Natural killer cell (primary cell): ENCODE results near the gene PRXL2B. TPM values are rescaled to one million over a fixed set of nuclear protein-coding genes. Genes with fewer than 3 reads are reported as not detected.

Experiments used
- ATAC-seq, 3 donors: fragments of 150-1000 bp in 2 of 3; fragments of 200-7000 bp in 1 of 3; cut with Tn5 transposase; 1 replicate in 1 of 3; 2 replicates in 2 of 3; pipeline ENCODE4 v1.10.0; 2021; ENCODE audit warnings: mild to moderate bottlenecking in 2 of 3, moderate library complexity in 2 of 3
- DNase-seq, 2 donors: peaks; one replicate each; pipeline versions ENCODE4 v3.0.0 to v3.0.0-alpha.2; 2013 to 2021; ENCODE audit warnings: mixed read lengths in 1 of 2
- H3K27ac ChIP-seq: one replicate; pipeline ENCODE4 v1.5.1; 2013; ENCODE audit warnings: mild to moderate bottlenecking, low read length
- H3K27me3 ChIP-seq: one replicate; pipeline ENCODE4 v1.6.1; 2013; ENCODE audit warnings: low read length; ENCODE audit not compliant: control insufficient read depth, insufficient read depth
- H3K36me3 ChIP-seq: one replicate; pipeline ENCODE4 v1.6.1; 2013; ENCODE audit warnings: low read length; ENCODE audit not compliant: control insufficient read depth, insufficient read depth
- H3K4me1 ChIP-seq: one replicate; pipeline ENCODE4 v1.6.1; 2013; ENCODE audit warnings: low read length; ENCODE audit not compliant: control insufficient read depth, insufficient read depth
- H3K4me3 ChIP-seq: one replicate; pipeline ENCODE4 v1.5.1; 2013; ENCODE audit warnings: low read length
- H3K9me3 ChIP-seq: one replicate; pipeline ENCODE4 v1.6.1; 2013; ENCODE audit warnings: low read length; ENCODE audit not compliant: control insufficient read depth, insufficient read depth
- H3K27ac Mint-ChIP-seq, 2 donors: one replicate each; pipeline ENCODE4 v1.8.0; 2022; ENCODE audit warnings: mild to moderate bottlenecking in 2 of 2, mixed read lengths in 2 of 2, moderate library complexity in 1 of 2
- H3K27me3 Mint-ChIP-seq, 2 donors: one replicate each; pipeline ENCODE4 v1.8.0; 2022; ENCODE audit warnings: low read depth in 2 of 2, mixed read lengths in 2 of 2
- H3K36me3 Mint-ChIP-seq: one replicate; pipeline ENCODE4 v1.8.0; 2022; ENCODE audit warnings: mixed read lengths
- H3K4me1 Mint-ChIP-seq, 2 donors: one replicate each; pipeline ENCODE4 v1.8.0; 2022; ENCODE audit warnings: mixed read lengths in 2 of 2
- H3K4me3 Mint-ChIP-seq: one replicate; pipeline ENCODE4 v1.8.0; 2022; ENCODE audit warnings: mild to moderate bottlenecking, moderate library complexity, mixed read lengths
- H3K9me3 Mint-ChIP-seq, 2 donors: one replicate each; pipeline ENCODE4 v1.8.0; 2022; ENCODE audit warnings: mixed read lengths in 2 of 2
- WGBS: methylation state at CpG from one replicate; pipeline ENCODE4 v1.1.7; 2013; ENCODE audit warnings: missing lambda C conversion rate; ENCODE audit not compliant: insufficient coverage; 5-methylcytosine and 5-hydroxymethylcytosine counted together
- intact Hi-C: fragments of 100-400 bp; cut with micrococcal nuclease; formaldehyde crosslinking; loops from one replicate; pipeline ENCODE4 v1.14.2; 2022
- total RNA-seq, 4 donors: library from RNA; stranded (reverse); fragments of 120-200 nt in 1 of 4; gene quantifications; one replicate each; pipeline versions ENCODE4 v1.2.3 to v1.2.4, GENCODE V29; 2013 to 2022
- TF ChIP-seq, protein P1 (sequence below): fragments of 200-600 bp; IDR thresholded peaks from one replicate; pipeline ENCODE4 v1.8.0; 2022; ENCODE audit warnings: antibody characterized with exemption

The PRXL2B gene
- total RNA-seq, 3 donors from 2014 or later (not counting 1 experiment from before 2014, with no cell fraction given): 11.3 to 15.1 (median 11.6) TPM

DNA sequence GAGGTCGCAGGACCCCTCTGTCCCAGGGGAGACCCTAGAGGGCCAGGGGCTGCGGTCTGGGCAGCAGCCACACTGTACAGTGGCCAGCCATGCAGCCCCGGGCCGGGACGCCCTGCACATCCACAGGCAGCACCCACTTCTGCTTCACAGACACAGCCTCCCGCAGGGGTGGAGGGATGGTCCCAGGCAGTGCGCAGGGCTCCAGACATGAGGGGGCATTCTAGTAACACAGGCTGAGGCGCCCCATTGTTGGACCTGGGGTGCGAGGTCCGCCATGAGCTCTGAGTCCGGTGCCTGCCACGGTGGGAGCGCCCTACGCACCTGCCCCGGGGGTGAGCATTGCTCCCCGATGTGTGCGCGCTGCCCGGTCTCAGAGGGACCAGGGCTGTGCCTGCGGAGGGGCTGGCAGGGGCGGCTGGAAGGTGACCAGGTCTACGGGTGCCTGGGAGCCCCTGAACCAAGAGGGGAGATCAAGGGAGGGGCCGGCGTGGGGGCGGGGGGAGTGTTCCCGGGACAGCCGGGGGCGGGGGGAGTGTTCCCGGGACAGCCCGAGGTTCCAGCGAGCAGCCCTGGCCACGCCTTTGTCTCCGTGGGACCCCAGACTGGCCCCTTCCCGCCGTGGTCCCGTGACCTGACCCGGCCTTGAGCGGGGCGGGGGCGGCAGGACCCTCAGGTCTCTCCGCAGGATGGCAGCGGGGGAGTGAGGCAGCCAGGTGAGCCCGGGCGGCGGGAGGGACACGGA, 41.8 kb downstream of the PRXL2B start:
- Mint-ChIP-seq H3K27ac (no peak overlapping the region), H3K9me3 (no peaks in the 10 kb centered on the region), H3K4me3 (no peak overlapping the region), H3K4me1 (no peaks in the 10 kb centered on the region), H3K36me3 (no peaks in the 10 kb centered on the region), H3K27me3 (peaks cover 29 to 36% of the 10 kb centered on the region in 2 donors)
- Histone ChIP-seq H3K4me3 (no peak overlapping the region), H3K27me3 (peaks cover 20% of the 10 kb centered on the region), H3K27ac (no peak overlapping the region), H3K36me3 (no peaks in the 10 kb centered on the region), H3K4me1 (peaks cover 5% of the 10 kb centered on the region), H3K9me3 (no peaks in the 10 kb centered on the region)
- TF ChIP-seq, protein P1, sequence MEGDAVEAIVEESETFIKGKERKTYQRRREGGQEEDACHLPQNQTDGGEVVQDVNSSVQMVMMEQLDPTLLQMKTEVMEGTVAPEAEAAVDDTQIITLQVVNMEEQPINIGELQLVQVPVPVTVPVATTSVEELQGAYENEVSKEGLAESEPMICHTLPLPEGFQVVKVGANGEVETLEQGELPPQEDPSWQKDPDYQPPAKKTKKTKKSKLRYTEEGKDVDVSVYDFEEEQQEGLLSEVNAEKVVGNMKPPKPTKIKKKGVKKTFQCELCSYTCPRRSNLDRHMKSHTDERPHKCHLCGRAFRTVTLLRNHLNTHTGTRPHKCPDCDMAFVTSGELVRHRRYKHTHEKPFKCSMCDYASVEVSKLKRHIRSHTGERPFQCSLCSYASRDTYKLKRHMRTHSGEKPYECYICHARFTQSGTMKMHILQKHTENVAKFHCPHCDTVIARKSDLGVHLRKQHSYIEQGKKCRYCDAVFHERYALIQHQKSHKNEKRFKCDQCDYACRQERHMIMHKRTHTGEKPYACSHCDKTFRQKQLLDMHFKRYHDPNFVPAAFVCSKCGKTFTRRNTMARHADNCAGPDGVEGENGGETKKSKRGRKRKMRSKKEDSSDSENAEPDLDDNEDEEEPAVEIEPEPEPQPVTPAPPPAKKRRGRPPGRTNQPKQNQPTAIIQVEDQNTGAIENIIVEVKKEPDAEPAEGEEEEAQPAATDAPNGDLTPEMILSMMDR: no peak
- WGBS: 10% methylated on average over 46 of the region's 46 CpGs
- intact Hi-C loops: no loop called here
- ATAC-seq (peak in 1 of 3 donors; percentile 27), DNase-seq (peak in 1 of 2 donors; percentile 14)

DNA sequence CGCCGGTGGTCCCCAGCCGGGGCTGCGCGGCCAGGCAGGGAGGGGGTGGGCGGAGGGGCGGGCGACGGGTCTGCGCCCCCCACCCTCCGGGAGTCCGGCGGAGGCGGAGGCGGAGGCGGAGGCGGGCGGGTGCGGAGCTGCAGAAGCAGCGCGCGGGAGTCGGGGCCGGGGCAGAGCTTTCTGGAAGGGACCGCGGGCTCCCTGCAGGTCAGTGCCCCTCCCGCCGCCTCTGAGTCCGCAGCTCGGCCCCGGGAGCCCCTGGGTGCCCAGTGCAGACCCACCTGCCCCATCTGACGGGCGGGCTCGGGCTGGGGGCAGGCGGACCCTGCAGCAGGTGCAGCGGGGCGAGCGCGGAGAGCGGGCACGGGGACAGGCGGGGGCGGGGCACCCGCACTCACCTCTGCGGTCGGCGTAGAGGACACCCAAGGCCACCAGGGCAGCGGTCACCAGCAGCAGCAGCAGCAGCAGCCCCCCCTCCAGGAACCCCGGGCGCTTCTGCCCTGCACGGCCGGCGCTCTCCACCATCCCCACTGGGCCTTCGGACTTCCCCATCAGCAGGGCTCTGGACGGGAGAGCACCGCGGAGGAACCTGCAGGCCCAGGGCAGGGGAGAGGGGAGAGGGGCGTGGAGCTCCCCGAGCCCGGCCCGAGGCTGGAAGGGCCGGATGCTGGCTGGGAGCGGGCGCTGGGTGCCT, 42.5 kb downstream of the PRXL2B start:
- no peak overlapping the region for H3K27ac Mint-ChIP-seq
- H3K4me1 ChIP-seq: peaks cover 5% of the 10 kb centered on the region
- intact Hi-C loops: no loop called here
- no peaks in the 10 kb centered on the region for H3K4me1 Mint-ChIP-seq
- H3K27me3 ChIP-seq: peaks cover 20% of the 10 kb centered on the region
- TF ChIP-seq, protein P1: no peak
- H3K4me3 ChIP-seq: no peak overlapping the region
- no peaks in the 10 kb centered on the region for H3K36me3 Mint-ChIP-seq
- peaks cover 29 to 36% of the 10 kb centered on the region in 2 donors for H3K27me3 Mint-ChIP-seq
- DNase-seq (no peak), ATAC-seq (no peak)
- 4% methylated on average over 61 of the region's 64 CpGs for WGBS
- no peak overlapping the region for H3K27ac ChIP-seq
- H3K9me3 ChIP-seq: no peaks in the 10 kb centered on the region
- no peaks in the 10 kb centered on the region for H3K36me3 ChIP-seq
- no peak overlapping the region for H3K4me3 Mint-ChIP-seq
- no peaks in the 10 kb centered on the region for H3K9me3 Mint-ChIP-seq

DNA sequence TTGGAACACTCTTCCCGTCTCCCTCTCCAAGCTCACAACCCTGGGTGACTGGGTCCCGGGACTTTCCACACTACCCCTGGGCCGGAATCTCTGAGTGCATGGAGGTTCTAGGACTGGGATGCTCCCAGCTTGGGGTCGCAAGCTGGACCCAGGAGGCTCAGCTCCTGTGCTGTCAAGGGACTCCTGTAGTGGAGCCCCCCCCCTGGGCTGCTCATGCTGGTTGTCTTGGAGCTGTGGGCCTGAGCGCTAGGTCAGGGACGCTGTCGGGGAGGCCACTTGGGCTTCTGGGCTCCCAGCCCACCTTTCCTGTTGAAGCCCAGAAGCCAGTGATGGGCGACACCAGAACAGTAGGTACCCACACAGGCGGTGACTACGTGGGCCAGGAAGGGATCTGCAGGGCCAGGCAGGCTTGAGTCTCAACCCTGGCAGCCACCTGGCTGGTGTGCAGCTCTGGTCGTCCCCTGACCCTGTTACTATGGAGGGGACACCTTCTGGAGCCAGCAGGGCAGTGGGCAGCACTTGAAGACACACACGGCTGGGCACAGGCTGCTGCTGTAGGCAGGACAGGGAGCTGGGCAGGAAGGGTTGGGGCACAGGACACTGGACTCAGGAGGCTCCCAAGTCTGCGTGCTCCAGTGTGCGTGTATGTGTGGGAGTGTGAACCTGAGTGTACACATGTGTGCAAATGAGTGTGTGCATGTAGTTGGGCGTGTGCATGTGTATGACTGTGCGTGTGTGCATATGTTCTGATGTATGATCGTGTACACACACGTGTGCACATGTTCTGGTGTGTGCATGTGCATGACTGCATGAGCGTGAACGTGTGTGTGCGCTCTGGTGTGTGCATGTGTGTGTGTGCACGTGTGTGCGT, 43.3 kb downstream of the PRXL2B start:
- Histone ChIP-seq H3K4me3 (no peak overlapping the region), H3K4me1 (peaks cover 5% of the 10 kb centered on the region), H3K36me3 (no peaks in the 10 kb centered on the region), H3K27ac (no peak overlapping the region), H3K27me3 (peaks cover 20% of the 10 kb centered on the region), H3K9me3 (no peaks in the 10 kb centered on the region)
- peaks cover 25 to 33% of the 10 kb centered on the region in 2 donors for H3K27me3 Mint-ChIP-seq
- H3K36me3 Mint-ChIP-seq: no peaks in the 10 kb centered on the region
- DNase-seq: no peak
- no peak for ATAC-seq
- WGBS: 85% methylated on average over 23 of the region's 23 CpGs
- no peak overlapping the region for H3K27ac Mint-ChIP-seq
- H3K4me3 Mint-ChIP-seq: no peak overlapping the region
- intact Hi-C loops: no loop called here
- TF ChIP-seq, protein P1: no peak
- H3K4me1 Mint-ChIP-seq: no peaks in the 10 kb centered on the region
- H3K9me3 Mint-ChIP-seq: no peaks in the 10 kb centered on the region
